ENCODE measurements around the gene EPM2AIP1. TPM values are rescaled to one million over a fixed set of nuclear protein-coding genes. Genes with fewer than 3 reads are reported as not detected.
A peak's percentile ranks its signal among the peaks of the same experiment; 100 is the strongest.
"Not testable (repeated sequence)": the region's sequence is repeated elsewhere in the genome, so short reads cannot be mapped to it uniquely, and the experiment has no call there.

EPM2AIP1 gene
- total RNA-seq, 1 donor, result 24.2 TPM

DNA sequence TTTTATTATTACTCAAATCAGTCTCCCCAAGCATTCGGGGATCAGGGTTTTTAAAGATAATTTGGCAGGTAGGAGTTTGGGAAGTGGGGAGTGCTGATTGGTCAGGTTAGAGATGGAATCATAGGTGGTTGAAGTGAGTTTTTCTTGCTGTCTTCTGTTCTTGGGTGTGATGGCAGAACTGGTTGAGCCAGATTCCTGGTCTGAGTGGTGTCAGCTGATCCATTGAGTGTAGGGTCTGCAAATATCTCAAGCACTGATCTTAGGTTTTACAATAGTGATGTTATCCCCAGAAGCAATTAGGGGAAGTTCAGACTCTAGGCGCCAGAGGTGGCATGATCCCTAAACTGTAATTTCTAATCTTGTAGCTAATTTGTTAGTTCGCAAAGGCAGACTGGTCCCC is 27.5 kb downstream of the EPM2AIP1 start:
- no peak for DNase-seq (ENCODE audit: low read depth)
- no peak overlapping the region for H3K4me3 ChIP-seq (ENCODE audit: low read depth, low read length)
- TF ChIP-seq, protein P1, sequence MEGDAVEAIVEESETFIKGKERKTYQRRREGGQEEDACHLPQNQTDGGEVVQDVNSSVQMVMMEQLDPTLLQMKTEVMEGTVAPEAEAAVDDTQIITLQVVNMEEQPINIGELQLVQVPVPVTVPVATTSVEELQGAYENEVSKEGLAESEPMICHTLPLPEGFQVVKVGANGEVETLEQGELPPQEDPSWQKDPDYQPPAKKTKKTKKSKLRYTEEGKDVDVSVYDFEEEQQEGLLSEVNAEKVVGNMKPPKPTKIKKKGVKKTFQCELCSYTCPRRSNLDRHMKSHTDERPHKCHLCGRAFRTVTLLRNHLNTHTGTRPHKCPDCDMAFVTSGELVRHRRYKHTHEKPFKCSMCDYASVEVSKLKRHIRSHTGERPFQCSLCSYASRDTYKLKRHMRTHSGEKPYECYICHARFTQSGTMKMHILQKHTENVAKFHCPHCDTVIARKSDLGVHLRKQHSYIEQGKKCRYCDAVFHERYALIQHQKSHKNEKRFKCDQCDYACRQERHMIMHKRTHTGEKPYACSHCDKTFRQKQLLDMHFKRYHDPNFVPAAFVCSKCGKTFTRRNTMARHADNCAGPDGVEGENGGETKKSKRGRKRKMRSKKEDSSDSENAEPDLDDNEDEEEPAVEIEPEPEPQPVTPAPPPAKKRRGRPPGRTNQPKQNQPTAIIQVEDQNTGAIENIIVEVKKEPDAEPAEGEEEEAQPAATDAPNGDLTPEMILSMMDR (IDR thresholded peaks at IDR 0.05; ENCODE audit: insufficient read depth, low read depth, low read length), result no peak

DNA sequence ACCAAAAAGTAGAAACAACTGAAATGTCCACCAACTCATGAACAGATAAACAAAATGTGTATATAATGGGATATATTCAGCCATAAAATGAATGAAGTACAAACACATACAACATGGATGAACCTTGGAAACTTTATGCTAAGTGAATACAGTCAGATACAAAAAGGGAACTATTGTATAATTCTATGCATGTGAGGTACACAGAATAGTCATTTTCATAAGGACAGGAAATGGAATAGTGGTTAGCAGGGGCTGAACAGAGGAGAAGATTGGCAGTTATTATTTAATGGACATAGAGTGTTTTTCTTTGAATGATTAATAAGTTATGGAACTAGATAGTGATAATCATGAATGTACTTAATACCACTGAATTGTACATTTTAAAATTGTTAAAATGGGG is 28.1 kb downstream of the EPM2AIP1 start:
- TF ChIP-seq, protein P1 (IDR thresholded peaks at IDR 0.05; ENCODE audit: insufficient read depth, low read depth, low read length), result no peak
- no peak overlapping the region for H3K4me3 ChIP-seq (ENCODE audit: low read depth, low read length)

DNA sequence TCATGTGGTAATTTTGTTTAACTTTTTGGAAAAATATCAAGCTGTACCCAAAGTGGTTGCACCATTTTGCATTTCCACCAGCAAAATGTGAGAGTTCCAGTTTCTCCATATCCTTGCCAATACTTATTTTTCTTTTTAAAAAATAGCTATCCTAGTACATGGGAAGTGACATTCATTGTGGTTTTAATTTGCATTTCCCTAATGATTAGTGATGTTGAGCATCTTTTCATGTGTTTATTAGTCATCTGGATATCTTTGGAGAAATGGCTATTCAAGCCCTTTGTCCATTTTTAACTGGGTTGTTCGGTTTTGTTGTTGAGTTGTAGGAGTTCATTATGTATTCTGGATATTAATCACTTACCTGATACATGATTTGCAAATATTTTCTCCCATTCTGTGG is 28.6 kb downstream of the EPM2AIP1 start:
- DNase-seq (ENCODE audit: low read depth), result no peak
- TF ChIP-seq, protein P1 (IDR thresholded peaks at IDR 0.05; ENCODE audit: insufficient read depth, low read depth, low read length), result no peak

More for the DNA sequence above, 28.1 kb downstream of the EPM2AIP1 start:
- no peak for DNase-seq (ENCODE audit: low read depth)

DNA sequence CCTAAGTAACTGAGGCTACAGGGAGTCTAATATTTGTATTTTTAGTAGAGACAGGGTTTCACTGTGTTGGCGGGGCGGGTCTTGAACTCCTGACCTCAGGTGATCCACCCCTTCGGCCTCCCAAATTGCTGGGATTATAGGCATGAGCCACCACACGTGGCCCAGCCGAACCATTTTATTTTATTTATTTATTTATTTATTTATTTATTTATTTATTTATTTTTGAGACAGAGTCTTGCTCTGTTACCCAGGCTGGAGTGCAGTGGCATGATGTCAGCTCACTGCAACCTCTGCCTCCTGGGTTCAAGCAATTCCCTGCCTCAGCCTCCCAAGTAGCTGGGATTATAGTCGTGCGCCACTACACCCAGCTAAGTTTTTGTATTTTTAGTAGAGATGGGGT is 29.9 kb downstream of the EPM2AIP1 start:
- not testable (repeated sequence) for H3K4me3 ChIP-seq (ENCODE audit: low read depth, low read length); DNase-seq (ENCODE audit: low read depth)

More for the DNA sequence above, 28.6 kb downstream of the EPM2AIP1 start:
- H3K4me3 ChIP-seq (ENCODE audit: low read depth, low read length), result no peak overlapping the region

DNA sequence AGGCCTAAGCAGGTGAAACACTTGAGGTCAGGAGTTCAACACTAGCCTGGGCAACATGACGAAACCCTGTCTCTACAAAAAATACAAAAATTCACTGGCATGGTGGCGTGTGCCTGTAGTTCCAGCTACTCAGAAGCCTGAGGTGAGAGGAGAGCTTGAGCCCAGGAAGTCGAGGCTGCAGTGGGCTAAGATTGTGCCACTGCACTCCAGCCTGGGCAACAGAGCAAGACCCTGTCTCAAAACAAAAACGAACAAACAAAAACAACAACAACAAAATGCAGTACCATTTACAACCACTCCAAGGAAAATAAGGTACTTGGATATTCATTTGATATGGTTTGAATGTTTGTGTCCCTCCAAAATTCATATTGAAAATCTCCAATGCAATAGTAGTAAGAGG is 32.4 kb downstream of the EPM2AIP1 start:
- TF ChIP-seq, protein P1 (IDR thresholded peaks at IDR 0.05; ENCODE audit: insufficient read depth, low read depth, low read length), result no peak
- no peak overlapping the region for H3K4me3 ChIP-seq (ENCODE audit: low read depth, low read length)
- DNase-seq (ENCODE audit: low read depth), result no peak

DNA sequence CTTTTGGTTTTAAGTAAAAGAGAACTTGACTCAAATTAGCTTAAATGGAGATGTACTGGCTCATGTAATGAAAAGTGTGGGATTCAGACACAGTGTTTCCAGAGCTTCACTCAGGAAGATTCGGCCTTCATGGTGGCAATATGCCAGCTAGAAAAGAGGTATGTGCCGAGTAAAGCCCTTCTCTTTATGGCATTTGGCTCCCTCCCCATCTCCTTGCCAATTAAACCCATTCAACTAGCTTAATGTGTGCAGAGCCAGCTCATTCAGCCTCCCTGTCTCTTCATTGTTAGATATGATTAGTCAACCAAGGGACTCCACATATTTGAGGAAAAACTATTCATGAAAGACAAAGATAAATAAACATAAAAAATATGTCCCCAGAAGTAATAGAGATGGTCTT is 33.1 kb downstream of the EPM2AIP1 start:
- H3K4me3 ChIP-seq (ENCODE audit: low read depth, low read length), result no peak overlapping the region
- TF ChIP-seq, protein P1 (IDR thresholded peaks at IDR 0.05; ENCODE audit: insufficient read depth, low read depth, low read length), result no peak
- DNase-seq (ENCODE audit: low read depth), result no peak

DNA sequence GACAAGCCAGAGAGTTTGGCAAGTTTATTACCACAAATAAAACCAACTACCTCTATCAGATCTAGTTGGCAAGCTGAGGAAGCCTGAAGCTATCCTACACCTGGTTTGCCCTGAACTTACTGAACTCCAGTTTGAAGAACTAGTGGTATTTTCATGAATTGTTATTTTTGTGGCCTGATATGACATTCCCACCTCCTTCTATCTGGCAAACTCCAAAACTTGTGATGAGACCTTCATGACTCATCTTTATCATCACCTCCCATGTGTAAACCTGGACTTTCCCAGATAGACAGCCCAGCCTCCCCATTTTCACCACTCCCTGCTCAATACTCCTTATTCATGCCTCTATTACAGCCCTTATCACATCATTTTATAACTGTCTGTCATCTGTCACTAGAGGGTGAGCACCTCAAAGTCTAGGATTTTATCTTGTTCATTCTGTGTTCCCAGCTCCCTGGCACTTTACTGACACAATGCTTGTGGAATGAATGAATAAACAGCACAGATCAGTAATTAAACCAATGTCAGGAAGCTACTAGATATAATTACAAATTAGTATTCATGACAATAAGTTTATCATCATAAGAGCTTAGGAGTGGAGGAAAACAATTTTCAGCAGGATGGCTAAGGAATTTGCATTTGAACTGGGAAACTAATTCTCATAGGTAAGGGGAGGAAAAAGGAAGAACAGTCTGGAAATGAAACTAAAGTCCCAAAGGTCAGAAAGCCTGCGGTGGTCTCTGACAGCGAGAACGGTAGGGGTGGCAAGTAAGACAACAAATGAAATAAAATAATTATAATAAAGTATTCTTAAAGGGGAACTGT is 34.9 kb downstream of the EPM2AIP1 start:
- peak overlapping the region; percentile 7 for H3K4me3 ChIP-seq (ENCODE audit: low read depth, low read length)
- TF ChIP-seq, protein P1 (IDR thresholded peaks at IDR 0.05; ENCODE audit: insufficient read depth, low read depth, low read length), result no peak
- DNase-seq (ENCODE audit: low read depth), result peak; percentile 77
